Measurements from ENCODE around the gene DNAH3.
"Not testable (repeated sequence)": the region's sequence is repeated elsewhere in the genome, so short reads cannot be mapped to it uniquely, and the experiment has no call there.

Gene DNAH3

GRCh38 chr16:20995711-20996110 lies 154.9 kb downstream of the DNAH3 start:
- Histone ChIP-seq H3K27ac (no peak overlapping the region), H3K4me3 (no peak overlapping the region)
- no peak for TF ChIP-seq CTCF (IDR thresholded peaks at IDR 0.05)
- no peak for DNase-seq (ENCODE audit: low spot score)

- not testable (repeated sequence) for H3K27ac ChIP-seq; DNase-seq (ENCODE audit: low spot score); H3K4me3 ChIP-seq
These were observed 161.1 kb downstream of the DNAH3 start for GRCh38 chr16:20989496-20990070.

GRCh38 chr16:20987049-20987448 lies 163.6 kb downstream of the DNAH3 start:
- DNase-seq (ENCODE audit: low spot score), result no peak
- Histone ChIP-seq H3K27ac (no peak overlapping the region), H3K4me3 (no peak overlapping the region)
- TF ChIP-seq CTCF (IDR thresholded peaks at IDR 0.05), result no peak

GRCh38 chr16:20984019-20984418 lies 166.6 kb downstream of the DNAH3 start:
- no peak overlapping the region for H3K27ac ChIP-seq
- H3K4me3 ChIP-seq, result no peak overlapping the region
- DNase-seq (ENCODE audit: low spot score), result no peak
- TF ChIP-seq CTCF (IDR thresholded peaks at IDR 0.05), result no peak

DNA sequence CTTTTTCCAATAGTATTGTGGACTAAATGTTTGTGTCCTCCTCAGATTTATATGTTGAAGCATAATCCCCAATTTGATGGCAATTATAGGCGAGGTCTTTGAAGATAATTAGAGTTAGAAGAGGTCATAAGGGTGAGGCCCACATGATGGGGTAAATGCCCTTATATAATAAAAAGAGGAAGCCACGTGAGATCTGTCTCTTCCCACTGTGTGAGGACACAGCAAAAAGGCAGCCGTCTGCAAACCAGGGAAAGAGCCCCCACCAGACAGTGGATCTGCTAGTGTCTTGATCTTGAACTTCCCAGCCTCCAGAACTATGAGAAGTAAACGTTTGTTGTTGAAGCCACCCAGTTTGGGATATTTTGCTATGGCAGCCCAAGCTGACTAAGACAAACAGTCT lies 174.1 kb downstream of the DNAH3 start:
- TF ChIP-seq CTCF (IDR thresholded peaks at IDR 0.05), result no peak
- Histone ChIP-seq H3K4me3 (no peak overlapping the region), H3K27ac (no peak overlapping the region)
- no peak for DNase-seq (ENCODE audit: low spot score)

GRCh38 chr16:20973201-20973600 lies 177.4 kb downstream of the DNAH3 start:
- not testable (repeated sequence) for DNase-seq (ENCODE audit: low spot score); H3K27ac ChIP-seq; H3K4me3 ChIP-seq

- Histone ChIP-seq H3K27ac (no peak overlapping the region), H3K4me3 (no peak overlapping the region)
- no peak for TF ChIP-seq CTCF (IDR thresholded peaks at IDR 0.05)
- DNase-seq (ENCODE audit: low spot score), result no peak
These were observed 179.2 kb downstream of the DNAH3 start for GRCh38 chr16:20971401-20971800.

DNA sequence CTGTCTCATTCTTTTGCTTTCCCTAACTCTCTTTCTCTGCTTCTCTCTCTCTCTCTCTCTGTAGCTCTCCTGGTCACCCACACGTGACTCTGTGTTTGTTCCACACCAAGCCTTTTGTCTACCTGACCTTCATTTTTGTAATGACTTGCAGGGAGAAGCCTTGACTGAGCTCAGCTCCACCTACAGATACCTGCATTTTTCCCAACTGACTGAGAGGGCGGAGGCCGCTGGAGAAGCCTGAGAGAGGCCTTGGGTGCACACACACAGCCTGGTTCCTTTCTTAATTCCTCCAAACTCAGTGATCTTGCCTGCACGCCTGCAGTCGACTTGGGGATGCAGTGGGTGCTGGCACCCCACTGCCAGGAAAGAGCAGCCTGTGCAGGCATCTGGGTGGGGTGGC lies 181.3 kb downstream of the DNAH3 start:
- no peak overlapping the region for H3K27ac ChIP-seq
- TF ChIP-seq CTCF (IDR thresholded peaks at IDR 0.05), result no peak
- H3K4me3 ChIP-seq, result no peak overlapping the region
- DNase-seq (ENCODE audit: low spot score), result no peak

Measured in coronary artery (tissue), 2 donors.